ENCODE results near the gene SRMS. TPM values are rescaled to one million over a fixed set of nuclear protein-coding genes. Genes with fewer than 3 reads are reported as not detected.
A peak's percentile ranks its signal among the peaks of the same experiment; 100 is the strongest.

The SRMS gene
- total and polyA plus RNA-seq, 2 of the 13 experiments (the other 11 are each of a cell fraction or from before 2014, with no cell fraction given), result not detected

DNA sequence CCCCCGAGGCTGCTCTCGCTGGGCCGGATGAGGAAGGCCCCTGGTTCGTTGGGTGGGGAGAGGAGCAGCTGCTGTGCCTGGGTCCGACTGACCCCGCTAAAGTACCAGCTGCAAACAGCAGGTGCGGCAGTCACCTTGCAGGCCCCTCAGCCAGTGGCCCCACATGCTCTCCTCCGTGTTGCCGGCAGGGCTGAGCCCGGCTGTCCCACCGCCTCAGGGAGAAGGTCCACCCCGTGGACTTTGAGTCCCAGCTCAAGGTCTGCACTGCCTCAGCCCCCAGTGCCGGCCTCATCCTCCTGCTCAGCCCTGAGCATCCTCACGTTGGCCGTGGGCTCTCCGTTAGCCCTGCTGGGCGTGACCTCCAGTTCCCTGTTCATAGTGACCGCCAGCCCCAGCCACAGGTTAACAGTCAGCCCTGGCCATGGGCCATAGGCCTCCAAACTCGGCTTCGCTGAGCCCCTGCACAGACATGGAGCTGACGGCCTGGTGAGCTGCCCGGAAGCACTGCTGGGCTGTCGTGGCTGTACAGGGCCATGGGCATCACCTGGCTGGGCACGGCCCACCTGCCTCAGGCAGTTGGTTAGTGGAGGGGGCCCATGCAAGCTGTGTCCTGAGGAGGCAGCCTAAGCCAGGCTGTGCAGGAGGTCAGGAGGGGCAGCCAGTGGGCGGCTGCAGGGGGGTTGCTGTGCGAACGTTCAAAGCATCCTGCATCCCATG is 3.1 kb downstream of the SRMS start (continued):
- TF ChIP-seq, protein P1, sequence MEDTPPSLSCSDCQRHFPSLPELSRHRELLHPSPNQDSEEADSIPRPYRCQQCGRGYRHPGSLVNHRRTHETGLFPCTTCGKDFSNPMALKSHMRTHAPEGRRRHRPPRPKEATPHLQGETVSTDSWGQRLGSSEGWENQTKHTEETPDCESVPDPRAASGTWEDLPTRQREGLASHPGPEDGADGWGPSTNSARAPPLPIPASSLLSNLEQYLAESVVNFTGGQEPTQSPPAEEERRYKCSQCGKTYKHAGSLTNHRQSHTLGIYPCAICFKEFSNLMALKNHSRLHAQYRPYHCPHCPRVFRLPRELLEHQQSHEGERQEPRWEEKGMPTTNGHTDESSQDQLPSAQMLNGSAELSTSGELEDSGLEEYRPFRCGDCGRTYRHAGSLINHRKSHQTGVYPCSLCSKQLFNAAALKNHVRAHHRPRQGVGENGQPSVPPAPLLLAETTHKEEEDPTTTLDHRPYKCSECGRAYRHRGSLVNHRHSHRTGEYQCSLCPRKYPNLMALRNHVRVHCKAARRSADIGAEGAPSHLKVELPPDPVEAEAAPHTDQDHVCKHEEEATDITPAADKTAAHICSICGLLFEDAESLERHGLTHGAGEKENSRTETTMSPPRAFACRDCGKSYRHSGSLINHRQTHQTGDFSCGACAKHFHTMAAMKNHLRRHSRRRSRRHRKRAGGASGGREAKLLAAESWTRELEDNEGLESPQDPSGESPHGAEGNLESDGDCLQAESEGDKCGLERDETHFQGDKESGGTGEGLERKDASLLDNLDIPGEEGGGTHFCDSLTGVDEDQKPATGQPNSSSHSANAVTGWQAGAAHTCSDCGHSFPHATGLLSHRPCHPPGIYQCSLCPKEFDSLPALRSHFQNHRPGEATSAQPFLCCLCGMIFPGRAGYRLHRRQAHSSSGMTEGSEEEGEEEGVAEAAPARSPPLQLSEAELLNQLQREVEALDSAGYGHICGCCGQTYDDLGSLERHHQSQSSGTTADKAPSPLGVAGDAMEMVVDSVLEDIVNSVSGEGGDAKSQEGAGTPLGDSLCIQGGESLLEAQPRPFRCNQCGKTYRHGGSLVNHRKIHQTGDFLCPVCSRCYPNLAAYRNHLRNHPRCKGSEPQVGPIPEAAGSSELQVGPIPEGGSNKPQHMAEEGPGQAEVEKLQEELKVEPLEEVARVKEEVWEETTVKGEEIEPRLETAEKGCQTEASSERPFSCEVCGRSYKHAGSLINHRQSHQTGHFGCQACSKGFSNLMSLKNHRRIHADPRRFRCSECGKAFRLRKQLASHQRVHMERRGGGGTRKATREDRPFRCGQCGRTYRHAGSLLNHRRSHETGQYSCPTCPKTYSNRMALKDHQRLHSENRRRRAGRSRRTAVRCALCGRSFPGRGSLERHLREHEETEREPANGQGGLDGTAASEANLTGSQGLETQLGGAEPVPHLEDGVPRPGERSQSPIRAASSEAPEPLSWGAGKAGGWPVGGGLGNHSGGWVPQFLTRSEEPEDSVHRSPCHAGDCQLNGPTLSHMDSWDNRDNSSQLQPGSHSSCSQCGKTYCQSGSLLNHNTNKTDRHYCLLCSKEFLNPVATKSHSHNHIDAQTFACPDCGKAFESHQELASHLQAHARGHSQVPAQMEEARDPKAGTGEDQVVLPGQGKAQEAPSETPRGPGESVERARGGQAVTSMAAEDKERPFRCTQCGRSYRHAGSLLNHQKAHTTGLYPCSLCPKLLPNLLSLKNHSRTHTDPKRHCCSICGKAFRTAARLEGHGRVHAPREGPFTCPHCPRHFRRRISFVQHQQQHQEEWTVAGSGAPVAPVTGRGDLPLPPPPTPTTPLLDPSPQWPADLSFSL (CRISPR knock-in tag; IDR thresholded peaks at IDR 0.05), result no peak
- TF ChIP-seq, protein P2, sequence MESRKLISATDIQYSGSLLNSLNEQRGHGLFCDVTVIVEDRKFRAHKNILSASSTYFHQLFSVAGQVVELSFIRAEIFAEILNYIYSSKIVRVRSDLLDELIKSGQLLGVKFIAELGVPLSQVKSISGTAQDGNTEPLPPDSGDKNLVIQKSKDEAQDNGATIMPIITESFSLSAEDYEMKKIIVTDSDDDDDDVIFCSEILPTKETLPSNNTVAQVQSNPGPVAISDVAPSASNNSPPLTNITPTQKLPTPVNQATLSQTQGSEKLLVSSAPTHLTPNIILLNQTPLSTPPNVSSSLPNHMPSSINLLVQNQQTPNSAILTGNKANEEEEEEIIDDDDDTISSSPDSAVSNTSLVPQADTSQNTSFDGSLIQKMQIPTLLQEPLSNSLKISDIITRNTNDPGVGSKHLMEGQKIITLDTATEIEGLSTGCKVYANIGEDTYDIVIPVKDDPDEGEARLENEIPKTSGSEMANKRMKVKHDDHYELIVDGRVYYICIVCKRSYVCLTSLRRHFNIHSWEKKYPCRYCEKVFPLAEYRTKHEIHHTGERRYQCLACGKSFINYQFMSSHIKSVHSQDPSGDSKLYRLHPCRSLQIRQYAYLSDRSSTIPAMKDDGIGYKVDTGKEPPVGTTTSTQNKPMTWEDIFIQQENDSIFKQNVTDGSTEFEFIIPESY (CRISPR knock-in tag; IDR thresholded peaks at IDR 0.05), result peak; percentile 30; the same call in 1 of the 2 replicates
- no peak for TF ChIP-seq ZNF589 (CRISPR knock-in tag; conservative IDR thresholded peaks at IDR 0.05)
- no peak for TF ChIP-seq ZNF24 (IDR thresholded peaks at IDR 0.05)
- TF ChIP-seq KLF11 (CRISPR knock-in tag; IDR thresholded peaks at IDR 0.05), result no peak
- no peak for TF ChIP-seq SP5 (CRISPR knock-in tag; IDR thresholded peaks at IDR 0.05; ENCODE audit: borderline replicate concordance, low read depth)
- TF ChIP-seq, protein P3, sequence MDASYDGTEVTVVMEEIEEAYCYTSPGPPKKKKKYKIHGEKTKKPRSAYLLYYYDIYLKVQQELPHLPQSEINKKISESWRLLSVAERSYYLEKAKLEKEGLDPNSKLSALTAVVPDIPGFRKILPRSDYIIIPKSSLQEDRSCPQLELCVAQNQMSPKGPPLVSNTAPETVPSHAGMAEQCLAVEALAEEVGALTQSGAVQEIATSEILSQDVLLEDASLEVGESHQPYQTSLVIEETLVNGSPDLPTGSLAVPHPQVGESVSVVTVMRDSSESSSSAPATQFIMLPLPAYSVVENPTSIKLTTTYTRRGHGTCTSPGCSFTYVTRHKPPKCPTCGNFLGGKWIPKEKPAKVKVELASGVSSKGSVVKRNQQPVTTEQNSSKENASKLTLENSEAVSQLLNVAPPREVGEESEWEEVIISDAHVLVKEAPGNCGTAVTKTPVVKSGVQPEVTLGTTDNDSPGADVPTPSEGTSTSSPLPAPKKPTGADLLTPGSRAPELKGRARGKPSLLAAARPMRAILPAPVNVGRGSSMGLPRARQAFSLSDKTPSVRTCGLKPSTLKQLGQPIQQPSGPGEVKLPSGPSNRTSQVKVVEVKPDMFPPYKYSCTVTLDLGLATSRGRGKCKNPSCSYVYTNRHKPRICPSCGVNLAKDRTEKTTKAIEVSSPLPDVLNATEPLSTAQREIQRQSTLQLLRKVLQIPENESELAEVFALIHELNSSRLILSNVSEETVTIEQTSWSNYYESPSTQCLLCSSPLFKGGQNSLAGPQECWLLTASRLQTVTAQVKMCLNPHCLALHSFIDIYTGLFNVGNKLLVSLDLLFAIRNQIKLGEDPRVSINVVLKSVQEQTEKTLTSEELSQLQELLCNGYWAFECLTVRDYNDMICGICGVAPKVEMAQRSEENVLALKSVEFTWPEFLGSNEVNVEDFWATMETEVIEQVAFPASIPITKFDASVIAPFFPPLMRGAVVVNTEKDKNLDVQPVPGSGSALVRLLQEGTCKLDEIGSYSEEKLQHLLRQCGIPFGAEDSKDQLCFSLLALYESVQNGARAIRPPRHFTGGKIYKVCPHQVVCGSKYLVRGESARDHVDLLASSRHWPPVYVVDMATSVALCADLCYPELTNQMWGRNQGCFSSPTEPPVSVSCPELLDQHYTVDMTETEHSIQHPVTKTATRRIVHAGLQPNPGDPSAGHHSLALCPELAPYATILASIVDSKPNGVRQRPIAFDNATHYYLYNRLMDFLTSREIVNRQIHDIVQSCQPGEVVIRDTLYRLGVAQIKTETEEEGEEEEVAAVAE (CRISPR knock-in tag; IDR thresholded peaks at IDR 0.05; ENCODE audit: borderline replicate concordance), result no peak
- TF ChIP-seq KDM1A (CRISPR knock-in tag; IDR thresholded peaks at IDR 0.05), result 0 out of 2 replicates have a peak, but pooled peaks have one; percentile 41
- TF ChIP-seq HDAC2 (CRISPR knock-in tag; IDR thresholded peaks at IDR 0.05), result no peak; the same call in 1 of the 2 replicates
- TF ChIP-seq, protein P4, sequence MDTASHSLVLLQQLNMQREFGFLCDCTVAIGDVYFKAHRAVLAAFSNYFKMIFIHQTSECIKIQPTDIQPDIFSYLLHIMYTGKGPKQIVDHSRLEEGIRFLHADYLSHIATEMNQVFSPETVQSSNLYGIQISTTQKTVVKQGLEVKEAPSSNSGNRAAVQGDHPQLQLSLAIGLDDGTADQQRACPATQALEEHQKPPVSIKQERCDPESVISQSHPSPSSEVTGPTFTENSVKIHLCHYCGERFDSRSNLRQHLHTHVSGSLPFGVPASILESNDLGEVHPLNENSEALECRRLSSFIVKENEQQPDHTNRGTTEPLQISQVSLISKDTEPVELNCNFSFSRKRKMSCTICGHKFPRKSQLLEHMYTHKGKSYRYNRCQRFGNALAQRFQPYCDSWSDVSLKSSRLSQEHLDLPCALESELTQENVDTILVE (CRISPR knock-in tag; IDR thresholded peaks at IDR 0.05), result no peak
- TF ChIP-seq CREM (IDR thresholded peaks at IDR 0.05), result no peak
- TF ChIP-seq CREM (CRISPR knock-in tag; IDR thresholded peaks at IDR 0.05), result no peak
- no peak for TF ChIP-seq ZNF224 (CRISPR knock-in tag; IDR thresholded peaks at IDR 0.05)
- no peak for TF ChIP-seq IKZF4 (CRISPR knock-in tag; IDR thresholded peaks at IDR 0.05; ENCODE audit: borderline replicate concordance, low read depth, not compliant biosample characterization)
- no peak for TF ChIP-seq ZNF253 (CRISPR knock-in tag; IDR thresholded peaks at IDR 0.05; ENCODE audit: borderline replicate concordance)
- TF ChIP-seq ADNP (CRISPR knock-in tag; IDR thresholded peaks at IDR 0.05), result no peak
